Activated T-helper 17 cell treated with anti-CD3 and anti-CD28 coated beads, Interleukin-2, amount 50 U/mL, for 72 hours (primary cell): Measurements from ENCODE around the gene RNF112. TPM values are rescaled to one million over a fixed set of nuclear protein-coding genes. Genes with fewer than 3 reads are reported as not detected.

Source experiments
- ATAC-seq: fragments of 150-1000 bp; cut with Tn5 transposase; replicated peaks from 2 replicates; pipeline ENCODE4 v1.10.0; 2021; ENCODE audit warnings: mild to moderate bottlenecking, moderate library complexity
- H3K27ac Mint-ChIP-seq: one replicate; pipeline ENCODE4 v1.8.0; 2022; ENCODE audit warnings: mixed read lengths
- H3K27me3 Mint-ChIP-seq: one replicate; pipeline ENCODE4 v1.8.0; 2022; ENCODE audit warnings: mixed read lengths
- H3K36me3 Mint-ChIP-seq: one replicate; pipeline ENCODE4 v1.8.0; 2022; ENCODE audit warnings: low read depth, mild to moderate bottlenecking, mixed read lengths
- H3K4me1 Mint-ChIP-seq: one replicate; pipeline ENCODE4 v1.8.0; 2022; ENCODE audit warnings: mixed read lengths
- H3K4me3 Mint-ChIP-seq: one replicate; pipeline ENCODE4 v1.8.0; 2022; ENCODE audit warnings: mild to moderate bottlenecking, mixed read lengths
- H3K9me3 Mint-ChIP-seq: one replicate; pipeline ENCODE4 v1.8.0; 2022; ENCODE audit warnings: mixed read lengths
- total RNA-seq, 2 donors: library from RNA; stranded (reverse); gene quantifications; one replicate each; pipeline ENCODE4 v1.2.3, GENCODE V29; 2022

RNF112 gene
- total RNA-seq, 2 donors from 2014 or later, result 0.56 to 3.1 TPM

DNA sequence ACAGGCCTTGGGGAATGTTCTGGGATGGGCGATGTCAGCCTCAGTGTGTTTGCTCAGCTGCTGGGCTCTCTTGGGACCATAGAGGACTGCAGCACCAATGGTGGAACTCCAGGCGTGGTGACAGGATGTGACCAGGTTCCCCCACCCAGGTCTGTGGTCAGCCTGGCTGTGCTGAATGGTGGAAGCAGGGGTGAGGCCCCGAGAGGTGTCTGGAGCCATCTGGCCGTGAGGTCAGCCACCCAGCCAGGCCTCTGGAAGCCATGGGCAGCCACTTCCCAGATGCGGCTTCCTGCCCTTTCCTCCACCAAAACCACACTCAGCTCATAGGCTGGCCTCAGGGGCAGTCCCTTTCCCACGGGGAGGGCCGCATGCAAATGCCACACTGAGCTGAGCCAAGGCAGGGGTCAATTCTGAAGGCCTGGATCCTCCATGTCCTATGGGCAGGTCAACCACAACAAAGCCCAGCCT is 40.5 kb upstream of the RNF112 start:
- H3K4me3 Mint-ChIP-seq, result peak overlapping the region; percentile 77
- ATAC-seq, result peak; percentile 81
- H3K36me3 Mint-ChIP-seq, result no peaks in the 10 kb centered on the region
- H3K4me1 Mint-ChIP-seq, result peaks cover 24% of the 10 kb centered on the region
- peak overlapping the region; percentile 84 for H3K27ac Mint-ChIP-seq
- H3K27me3 Mint-ChIP-seq, result no peaks in the 10 kb centered on the region
- no peaks in the 10 kb centered on the region for H3K9me3 Mint-ChIP-seq

- Mint-ChIP-seq H3K4me1 (peaks cover 24% of the 10 kb centered on the region), H3K9me3 (no peaks in the 10 kb centered on the region), H3K27ac (no peak overlapping the region), H3K36me3 (no peaks in the 10 kb centered on the region), H3K27me3 (no peaks in the 10 kb centered on the region), H3K4me3 (peak overlapping the region; percentile 77)
- no peak for ATAC-seq
These were observed 39.6 kb upstream of the RNF112 start for GRCh38 chr17:19371259-19372010.

- Mint-ChIP-seq H3K27me3 (no peaks in the 10 kb centered on the region), H3K9me3 (no peaks in the 10 kb centered on the region), H3K4me1 (peaks cover 24% of the 10 kb centered on the region), H3K36me3 (no peaks in the 10 kb centered on the region), H3K27ac (no peak overlapping the region), H3K4me3 (peak overlapping the region; percentile 77)
- no peak for ATAC-seq
These were observed 39.0 kb upstream of the RNF112 start for GRCh38 chr17:19372011-19372370.

DNA sequence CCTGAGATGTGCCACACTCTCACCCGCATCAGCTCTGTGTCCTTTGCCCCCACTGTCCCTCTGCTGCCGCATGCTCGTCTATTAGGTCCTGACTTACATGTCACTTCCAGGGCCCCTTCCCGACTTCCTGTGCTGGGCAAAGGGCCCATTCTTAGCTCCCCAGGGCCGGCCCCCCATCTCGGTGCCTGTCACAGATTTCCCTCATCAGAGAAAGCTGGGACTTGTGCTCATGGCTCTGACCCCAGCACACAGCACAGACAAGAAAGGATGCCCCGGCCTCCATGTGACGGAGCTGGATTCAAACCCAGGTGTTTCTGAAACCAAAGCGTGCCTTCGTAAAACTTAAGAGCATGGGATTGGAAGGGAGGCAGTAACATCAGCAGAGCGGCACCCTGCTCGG is 38.6 kb upstream of the RNF112 start:
- Mint-ChIP-seq H3K9me3 (no peaks in the 10 kb centered on the region), H3K27me3 (no peaks in the 10 kb centered on the region), H3K4me1 (peaks cover 24% of the 10 kb centered on the region), H3K36me3 (peaks cover 1% of the 10 kb centered on the region), H3K4me3 (no peak overlapping the region), H3K27ac (peak overlapping the region; percentile 65)
- no peak for ATAC-seq

GRCh38 chr17:19372866-19373504 is 38.0 kb upstream of the RNF112 start:
- Mint-ChIP-seq H3K27ac (no peak overlapping the region), H3K4me1 (peaks cover 24% of the 10 kb centered on the region), H3K4me3 (no peak overlapping the region), H3K27me3 (no peaks in the 10 kb centered on the region), H3K36me3 (peaks cover 7% of the 10 kb centered on the region), H3K9me3 (no peaks in the 10 kb centered on the region)
- no peak for ATAC-seq

GRCh38 chr17:19374136-19374535 is 36.9 kb upstream of the RNF112 start:
- H3K27ac Mint-ChIP-seq, result no peak overlapping the region
- no peak overlapping the region for H3K4me3 Mint-ChIP-seq
- no peak for ATAC-seq
- H3K36me3 Mint-ChIP-seq, result peaks cover 12% of the 10 kb centered on the region
- H3K27me3 Mint-ChIP-seq, result no peaks in the 10 kb centered on the region
- H3K4me1 Mint-ChIP-seq, result peaks cover 24% of the 10 kb centered on the region
- no peaks in the 10 kb centered on the region for H3K9me3 Mint-ChIP-seq

GRCh38 chr17:19375732-19376131 is 35.3 kb upstream of the RNF112 start:
- Mint-ChIP-seq H3K9me3 (no peaks in the 10 kb centered on the region), H3K36me3 (peaks cover 28% of the 10 kb centered on the region), H3K27ac (no peak overlapping the region), H3K4me1 (peaks cover 15% of the 10 kb centered on the region), H3K27me3 (no peaks in the 10 kb centered on the region), H3K4me3 (peak overlapping the region; percentile 58)
- no peak for ATAC-seq

GRCh38 chr17:19376811-19377210 is 34.2 kb upstream of the RNF112 start:
- H3K27ac Mint-ChIP-seq, result peak overlapping the region; percentile 90
- H3K27me3 Mint-ChIP-seq, result no peaks in the 10 kb centered on the region
- H3K9me3 Mint-ChIP-seq, result no peaks in the 10 kb centered on the region
- H3K36me3 Mint-ChIP-seq, result peaks cover 37% of the 10 kb centered on the region
- H3K4me3 Mint-ChIP-seq, result peak overlapping the region; percentile 91
- H3K4me1 Mint-ChIP-seq, result peaks cover 7% of the 10 kb centered on the region
- ATAC-seq, result no peak

GRCh38 chr17:19377602-19378415 is 33.2 kb upstream of the RNF112 start:
- no peaks in the 10 kb centered on the region for H3K9me3 Mint-ChIP-seq
- peaks cover 37% of the 10 kb centered on the region for H3K36me3 Mint-ChIP-seq
- H3K27ac Mint-ChIP-seq, result peak overlapping the region; percentile 90
- no peaks in the 10 kb centered on the region for H3K27me3 Mint-ChIP-seq
- peak overlapping the region; percentile 91 for H3K4me3 Mint-ChIP-seq
- no peaks in the 10 kb centered on the region for H3K4me1 Mint-ChIP-seq
- ATAC-seq, result peak; percentile 94

DNA sequence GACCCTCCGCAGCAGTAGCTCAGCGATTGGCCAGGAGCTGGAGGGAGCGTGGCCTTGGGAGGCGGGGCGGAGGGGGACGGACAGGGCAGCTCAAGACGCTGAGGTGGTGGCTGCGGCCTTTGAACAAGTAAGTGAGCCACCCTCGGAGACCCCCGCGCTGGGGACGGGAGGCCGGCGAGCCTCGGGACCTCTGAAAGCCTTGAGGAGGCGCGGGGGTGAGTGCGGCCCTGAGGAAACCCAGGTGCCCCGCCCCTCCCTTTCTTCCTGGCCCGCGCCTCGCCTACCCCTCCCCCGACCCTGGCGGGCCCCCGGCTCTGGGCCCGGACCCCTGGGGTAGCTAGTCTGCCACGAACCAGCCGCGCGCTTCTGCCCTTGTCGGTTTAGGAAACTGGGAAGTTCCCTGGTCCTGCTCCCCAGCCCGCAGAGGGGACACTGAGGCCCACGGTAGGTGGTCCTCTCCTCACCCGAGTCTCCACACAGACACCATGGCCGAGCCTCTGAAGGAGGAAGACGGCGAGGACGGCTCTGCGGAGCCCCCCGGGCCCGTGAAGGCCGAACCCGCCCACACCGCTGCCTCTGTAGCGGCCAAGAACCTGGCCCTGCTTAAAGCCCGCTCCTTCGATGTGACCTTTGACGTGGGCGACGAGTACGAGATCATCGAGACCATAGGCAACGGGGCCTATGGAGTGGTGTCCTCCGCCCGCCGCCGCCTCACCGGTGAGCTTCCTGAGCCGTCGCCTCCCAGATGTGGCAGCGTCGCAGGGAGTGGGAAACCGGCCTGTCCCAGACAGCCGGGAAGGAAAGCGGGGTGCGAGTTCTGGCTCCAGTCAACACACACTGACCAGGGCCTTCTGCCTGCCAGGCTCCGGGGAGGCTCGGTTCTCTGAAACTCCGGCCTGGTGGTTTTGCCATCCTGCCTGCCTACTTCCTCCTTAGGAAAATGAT is 32.3 kb upstream of the RNF112 start, which contains the start of gene MAPK7:
Gene MAPK7, plus strand, starts transcription at position 83 of the 945 bp plus-strand sequence. Its CDS starts 403 bp downstream, at position 486.
- peak within 1 kb of the TSS; percentile 91 for H3K4me3 Mint-ChIP-seq
- no peaks in the 10 kb centered on the region for H3K9me3 Mint-ChIP-seq
- peak; percentile 5 for ATAC-seq
- H3K36me3 Mint-ChIP-seq, result peaks cover 46% of the 10 kb centered on the region
- H3K27ac Mint-ChIP-seq, result peak within 1 kb of the TSS; percentile 90
- H3K27me3 Mint-ChIP-seq, result no peaks in the 10 kb centered on the region
- no peaks in the 10 kb centered on the region for H3K4me1 Mint-ChIP-seq

- H3K4me3 Mint-ChIP-seq, result peak overlapping the region; percentile 91
These were observed 31.5 kb upstream of the RNF112 start for GRCh38 chr17:19379361-19380065.

DNA sequence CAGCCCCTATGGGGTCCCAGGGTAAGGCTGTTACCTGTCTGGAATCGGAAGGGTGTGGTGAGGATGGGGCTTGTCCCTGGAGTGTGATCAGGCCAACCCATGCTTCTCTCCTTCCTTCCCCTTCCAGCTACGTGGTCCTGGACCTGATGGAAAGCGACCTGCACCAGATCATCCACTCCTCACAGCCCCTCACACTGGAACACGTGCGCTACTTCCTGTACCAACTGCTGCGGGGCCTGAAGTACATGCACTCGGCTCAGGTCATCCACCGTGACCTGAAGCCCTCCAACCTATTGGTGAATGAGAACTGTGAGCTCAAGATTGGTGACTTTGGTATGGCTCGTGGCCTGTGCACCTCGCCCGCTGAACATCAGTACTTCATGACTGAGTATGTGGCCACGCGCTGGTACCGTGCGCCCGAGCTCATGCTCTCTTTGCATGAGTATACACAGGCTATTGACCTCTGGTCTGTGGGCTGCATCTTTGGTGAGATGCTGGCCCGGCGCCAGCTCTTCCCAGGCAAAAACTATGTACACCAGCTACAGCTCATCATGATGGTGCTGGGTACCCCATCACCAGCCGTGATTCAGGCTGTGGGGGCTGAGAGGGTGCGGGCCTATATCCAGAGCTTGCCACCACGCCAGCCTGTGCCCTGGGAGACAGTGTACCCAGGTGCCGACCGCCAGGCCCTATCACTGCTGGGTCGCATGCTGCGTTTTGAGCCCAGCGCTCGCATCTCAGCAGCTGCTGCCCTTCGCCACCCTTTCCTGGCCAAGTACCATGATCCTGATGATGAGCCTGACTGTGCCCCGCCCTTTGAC is 30.3 kb upstream of the RNF112 start:
- Mint-ChIP-seq H3K36me3 (peaks cover 54% of the 10 kb centered on the region), H3K27me3 (no peaks in the 10 kb centered on the region), H3K4me1 (no peaks in the 10 kb centered on the region), H3K9me3 (no peaks in the 10 kb centered on the region), H3K4me3 (no peak overlapping the region), H3K27ac (no peak overlapping the region)
- ATAC-seq, result no peak

More at GRCh38 chr17:19379361-19380065, 31.5 kb upstream of the RNF112 start:
- Mint-ChIP-seq H3K27ac (peak overlapping the region; percentile 33), H3K9me3 (no peaks in the 10 kb centered on the region), H3K4me1 (no peaks in the 10 kb centered on the region), H3K36me3 (peaks cover 53% of the 10 kb centered on the region), H3K27me3 (no peaks in the 10 kb centered on the region)
- ATAC-seq, result no peak
